H1 (cell line): ENCODE results near the gene RPL37. TPM values are rescaled to one million over a fixed set of nuclear protein-coding genes. Genes with fewer than 3 reads are reported as not detected.

Experiments
- CTCF ChIA-PET: fragments of 300-600 bp; sonication (Branson Sonifier 250); formaldehyde crosslinking; loops from one replicate; lab custom pipeline; 2021; ENCODE audit not compliant: partially characterized antibody; lab: Charles Lee
- POLR2A ChIA-PET: fragments of 300-600 bp; sonication (Branson Sonifier 250); formaldehyde crosslinking; loops from one replicate; lab custom pipeline; 2021; ENCODE audit warnings: inconsistent platforms; ENCODE audit not compliant: partially characterized antibody; lab: Charles Lee
- DNase-seq, 2 experiments: peaks; one replicate each; pipeline versions ENCODE4 v3.0.0 to v3.0.0-alpha.2; 2010 to 2022; ENCODE audit warnings: low spot score in 2 of 2, low read depth in 1 of 2, mixed read lengths in 1 of 2
- FAIRE-seq: peaks from 2 replicates; lab custom pipeline; 2011; peaks lifted over from hg19 to GRCh38; lab: Jason Lieb, UNC
- H2AFZ ChIP-seq: 2 replicates; pipeline ENCODE4 v1.8.1; 2012; ENCODE audit warnings: low read length, inconsistent platforms
- H2AK5ac ChIP-seq: 2 replicates; pipeline ENCODE4 v1.6.1; 2013; ENCODE audit warnings: low read depth, low read length
- H2BK120ac ChIP-seq: replicated peaks from 2 replicates; pipeline ENCODE3; 2013; ENCODE audit warnings: low read depth, low read length, inconsistent platforms
- H2BK12ac ChIP-seq: 2 replicates; pipeline ENCODE4 v1.6.1; 2013; ENCODE audit warnings: low read depth, low read length
- H2BK15ac ChIP-seq: 2 replicates; pipeline ENCODE4 v1.6.1; 2013; ENCODE audit warnings: low read length
- H2BK20ac ChIP-seq: 2 replicates; pipeline ENCODE4 v1.6.1; 2013; ENCODE audit warnings: low read length
- H2BK5ac ChIP-seq: 2 replicates; pipeline ENCODE4 v1.6.1; 2013; ENCODE audit warnings: low read depth, low read length
- H3K14ac ChIP-seq: 2 replicates; pipeline ENCODE4 v1.6.1; 2013; ENCODE audit warnings: inconsistent platforms; ENCODE audit not compliant: insufficient read length
- H3K18ac ChIP-seq: 2 replicates; pipeline ENCODE4 v1.6.1; 2013; ENCODE audit warnings: low read length; ENCODE audit errors: extremely low read depth
- H3K23ac ChIP-seq: 2 replicates; pipeline ENCODE4 v1.6.1; 2013; ENCODE audit warnings: inconsistent platforms; ENCODE audit not compliant: insufficient read length
- H3K23me2 ChIP-seq: 2 replicates; pipeline ENCODE4 v1.6.1; 2013; ENCODE audit warnings: low read depth, low read length
- H3K27ac ChIP-seq: 2 replicates; pipeline ENCODE4 v1.6.1; 2011; ENCODE audit warnings: low read depth, low read length, inconsistent platforms
- H3K27me3 ChIP-seq, 4 experiments: replicated peaks in 1 of 4; 1 replicate in 1 of 4; 2 replicates in 3 of 4; pipeline versions ENCODE4 v1.6.1 to v1.8.1; 2011 to 2013; ENCODE audit warnings: low read length in 3 of 4, mild to moderate bottlenecking in 3 of 4, inconsistent platforms in 2 of 4, mixed read lengths in 2 of 4, moderate library complexity in 1 of 4; ENCODE audit not compliant: control insufficient read depth in 3 of 4, insufficient read depth in 3 of 4; ENCODE audit errors: extremely low read depth in 1 of 4
- H3K36me3 ChIP-seq, 4 experiments: 2 replicates each; pipeline versions ENCODE4 v1.6.1 to v1.8.1; 2011 to 2013; ENCODE audit warnings: mild to moderate bottlenecking in 4 of 4, low read length in 3 of 4, moderate library complexity in 2 of 4, control low read depth in 1 of 4, inconsistent platforms in 1 of 4; ENCODE audit not compliant: insufficient read depth in 4 of 4, control insufficient read depth in 2 of 4
- H3K4ac ChIP-seq: replicated peaks from 2 replicates; pipeline ENCODE3; 2013; ENCODE audit warnings: low read length, low read depth, mixed read lengths, inconsistent platforms; ENCODE audit not compliant: insufficient read length
- H3K4me1 ChIP-seq, 4 experiments: replicated peaks in 1 of 4; 1 replicate in 1 of 4; 2 replicates in 3 of 4; pipeline versions ENCODE4 v1.6.1 to v1.8.1; 2011 to 2013; ENCODE audit warnings: low read length in 3 of 4, inconsistent platforms in 2 of 4, mixed read lengths in 1 of 4; ENCODE audit not compliant: insufficient read depth in 4 of 4, control insufficient read depth in 3 of 4
- H3K4me2 ChIP-seq, 2 experiments: 2 replicates each; pipeline versions ENCODE4 v1.6.1 to v1.8.1; 2011 to 2013; ENCODE audit warnings: low read depth in 2 of 2, low read length in 2 of 2, control low read depth in 1 of 2, inconsistent platforms in 1 of 2, mild to moderate bottlenecking in 1 of 2; ENCODE audit not compliant: insufficient read depth in 1 of 2
- H3K4me3 ChIP-seq, 4 experiments: fragments of 200-600, 300-600 bp in 1 of 4; sonication (generic), shearing (Covaris generic), sonication (Bioruptor Twin) in 1 of 4; 2 replicates each; pipeline versions ENCODE4 v1.5.1 to v1.8.1; 2011 to 2016; ENCODE audit warnings: low read length in 4 of 4, low read depth in 3 of 4, control low read depth in 2 of 4, inconsistent platforms in 2 of 4, mild to moderate bottlenecking in 2 of 4, mixed read lengths in 1 of 4, moderate library complexity in 1 of 4; ENCODE audit not compliant: insufficient read depth in 2 of 4; ENCODE audit errors: extremely low read depth in 1 of 4
- H3K56ac ChIP-seq: replicated peaks from 2 replicates; pipeline ENCODE3; 2013; ENCODE audit warnings: low read depth, mild to moderate bottlenecking, mixed read lengths, low read length, inconsistent platforms; ENCODE audit not compliant: insufficient read length
- H3K79me1 ChIP-seq: 2 replicates; pipeline ENCODE4 v1.6.1; 2013; ENCODE audit warnings: low read depth, low read length, control low read depth
- H3K79me2 ChIP-seq, 2 experiments: 2 replicates each; pipeline versions ENCODE4 v1.6.1 to v1.8.1; 2012 to 2013; ENCODE audit warnings: low read length in 2 of 2, mild to moderate bottlenecking in 2 of 2, inconsistent platforms in 1 of 2; ENCODE audit not compliant: insufficient read depth in 2 of 2, control insufficient read depth in 1 of 2
- H3K9ac ChIP-seq, 4 experiments: replicated peaks in 1 of 4; 1 replicate in 1 of 4; 2 replicates in 3 of 4; pipeline versions ENCODE4 v1.6.1 to v1.8.1; 2011 to 2013; ENCODE audit warnings: low read depth in 3 of 4, low read length in 3 of 4, control low read depth in 2 of 4, mild to moderate bottlenecking in 2 of 4, moderate library complexity in 2 of 4, inconsistent platforms in 1 of 4; ENCODE audit errors: extremely low read depth in 1 of 4
- H3K9me3 ChIP-seq, 2 experiments: 2 replicates each; pipeline versions ENCODE4 v1.6.1 to v1.8.1; 2012 to 2013; ENCODE audit warnings: mild to moderate bottlenecking in 2 of 2, moderate library complexity in 2 of 2, control low read depth in 1 of 2, inconsistent platforms in 1 of 2, low read depth in 1 of 2, low read length in 1 of 2, mixed read lengths in 1 of 2; ENCODE audit not compliant: insufficient read depth in 2 of 2
- H4K20me1 ChIP-seq, 2 experiments: replicated peaks in 1 of 2; 2 replicates each; pipeline versions ENCODE3 to v1.8.1; 2011 to 2013; ENCODE audit warnings: inconsistent platforms in 2 of 2, low read length in 2 of 2, mild to moderate bottlenecking in 1 of 2; ENCODE audit not compliant: insufficient read depth in 2 of 2, control insufficient read depth in 1 of 2
- H4K5ac ChIP-seq: 2 replicates; pipeline ENCODE4 v1.6.1; 2013; ENCODE audit warnings: low read length, low read depth, mixed read lengths, inconsistent platforms; ENCODE audit not compliant: insufficient read length
- H4K8ac ChIP-seq: 2 replicates; pipeline ENCODE4 v1.8.0; 2013; ENCODE audit warnings: mild to moderate bottlenecking, moderate library complexity, low read length, inconsistent platforms; ENCODE audit not compliant: insufficient read depth; ENCODE audit errors: extremely low read depth
- H4K91ac ChIP-seq: replicated peaks from 2 replicates; pipeline ENCODE3; 2013; ENCODE audit warnings: low read length, mixed read lengths, inconsistent platforms; ENCODE audit not compliant: insufficient read length
- ASH2L ChIP-seq: fragments of 200-600, 300-600 bp; sonication (generic); IDR thresholded peaks from one replicate; pipeline ENCODE4 v1.7.1; 2017; ENCODE audit warnings: low read length
- CHD2 ChIP-seq: IDR thresholded peaks from 2 replicates; pipeline ENCODE4 v1.6.1; 2012; ENCODE audit warnings: low read length, improper control_type of control experiment
- EP300 ChIP-seq, 2 experiments: IDR thresholded peaks; 1 replicate in 1 of 2; 2 replicates in 1 of 2; pipeline ENCODE4 v1.6.1; 2011 to 2012; ENCODE audit warnings: low read depth in 2 of 2, low read length in 2 of 2, mild to moderate bottlenecking in 2 of 2, borderline replicate concordance in 1 of 2, inconsistent platforms in 1 of 2, moderate library complexity in 1 of 2
- HDAC2 ChIP-seq, 2 experiments: fragments of 300-600 bp in 1 of 2; sonication (generic) in 1 of 2; IDR thresholded peaks; 2 replicates each; pipeline ENCODE4 v1.6.1; 2011 to 2012; ENCODE audit warnings: low read depth in 2 of 2, low read length in 2 of 2, mild to moderate bottlenecking in 2 of 2, moderate library complexity in 2 of 2, borderline replicate concordance in 1 of 2, inconsistent platforms in 1 of 2
- JUN ChIP-seq: IDR thresholded peaks from 2 replicates; pipeline ENCODE4 v1.6.1; 2011; ENCODE audit warnings: low read depth, mild to moderate bottlenecking, improper control_type of control experiment, low read length
- KDM5A ChIP-seq: fragments of 200-600 bp; IDR thresholded peaks from 2 replicates; pipeline ENCODE4 v1.7.1; 2012; ENCODE audit warnings: mild to moderate bottlenecking, low read length, inconsistent platforms, mixed read lengths
- MAFK ChIP-seq: IDR thresholded peaks from 2 replicates; pipeline ENCODE4 v1.6.1; 2012; ENCODE audit warnings: low read depth, mild to moderate bottlenecking, improper control_type of control experiment, low read length
- SIN3A ChIP-seq, 2 experiments: IDR thresholded peaks in 1 of 2; conservative IDR thresholded peaks in 1 of 2; 2 replicates each; pipeline ENCODE4 v1.6.1; 2011 to 2012; ENCODE audit warnings: low read length in 2 of 2, improper control_type of control experiment in 1 of 2, low read depth in 1 of 2, mild to moderate bottlenecking in 1 of 2
- TEAD4 ChIP-seq: IDR thresholded peaks from 2 replicates; pipeline ENCODE4 v1.6.1; 2012; ENCODE audit warnings: low read depth, low read length, inconsistent platforms, mixed read lengths
- WGBS, 2 experiments: shearing (Covaris generic) in 1 of 2; methylation state at CpG; one replicate each; pipeline versions ENCODE4 v1.1.6 to v1.1.7; 2013 to 2015; ENCODE audit warnings: low lambda C conversion rate in 2 of 2, mixed read lengths in 2 of 2, inconsistent platforms in 1 of 2, low coverage in 1 of 2, missing lambda C conversion rate in 1 of 2; ENCODE audit not compliant: insufficient replicate concordance in 2 of 2, insufficient coverage in 1 of 2, insufficient read length in 1 of 2; ENCODE audit errors: extremely low coverage in 1 of 2, missing lambda C conversion rate in 1 of 2; 5-methylcytosine and 5-hydroxymethylcytosine counted together
- polyA plus RNA-seq, 7 experiments: library from polyadenylated mRNA; depleted of rRNA in 3 of 7; stranded (reverse) in 5 of 7; unstranded in 2 of 7; fragments of >200 nt in 5 of 7; fragments of 200-250 nt in 2 of 7; gene quantifications; 1 replicate in 5 of 7; 2 replicates in 1 of 7; 4 replicates in 1 of 7; pipeline versions ENCODE4 v1.2.1 to v1.2.3, GENCODE V29; 2011 to 2013; ENCODE audit warnings: missing spikeins in 2 of 7, mixed read lengths in 2 of 7
- total RNA-seq: library from RNA; stranded (reverse); fragmentation: NEBNext Ultra II Directional; extraction: Animal tissue kit (Norgen Biotek cat#: 25700); gene quantifications from 2 replicates; pipeline ENCODE4 v1.2.1, GENCODE V29; 2021

RPL37 gene
- total and polyA plus RNA-seq, 2 of the 8 experiments (the other 6 are each of a cell fraction or from before 2014, with no cell fraction given): 467 to 1,534 TPM

DNA sequence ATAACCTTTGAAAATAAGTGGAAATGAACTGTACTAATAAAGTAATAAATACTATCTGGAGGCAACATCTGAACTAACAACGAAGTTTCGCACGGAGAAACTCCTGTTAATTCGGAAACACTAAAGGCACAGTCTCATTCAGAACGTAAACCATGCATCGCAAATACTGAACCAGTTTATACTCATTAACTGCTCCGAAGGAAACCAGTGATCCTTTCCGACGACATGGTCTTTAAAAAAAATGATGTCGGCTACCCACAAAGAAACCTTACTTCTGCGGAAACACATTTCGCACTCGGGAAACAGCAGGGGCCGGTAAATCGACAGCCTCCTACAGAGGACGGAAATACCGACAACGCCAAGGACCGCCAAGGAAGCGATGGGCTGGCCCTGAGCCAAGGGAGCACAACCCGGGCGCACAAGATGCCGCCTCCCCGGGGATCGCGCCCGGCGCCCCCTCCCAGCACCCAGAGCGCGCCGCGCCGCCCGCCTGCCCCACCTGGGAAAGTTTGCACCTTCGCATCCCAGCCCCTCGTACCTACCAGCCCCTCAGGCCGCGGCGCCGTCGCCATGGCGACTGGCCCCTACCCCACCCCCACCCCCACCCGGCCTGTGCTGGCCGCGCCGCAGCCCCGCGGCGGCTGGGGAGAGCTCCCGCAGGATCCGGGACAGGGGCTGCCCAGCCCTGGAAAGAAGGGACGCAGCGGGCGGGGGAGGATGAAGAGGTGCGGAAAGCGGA is 37.6 kb downstream of the RPL37 start:
- H4K20me1 ChIP-seq: peaks cover 0 to 3% of the 10 kb centered on the region in 2 experiments
- H2AK5ac ChIP-seq: no peak overlapping the region
- H3K23ac ChIP-seq: no peak overlapping the region
- H4K5ac ChIP-seq: peak overlapping the region; percentile 87
- peak overlapping the region; percentile 95 for H3K27ac ChIP-seq
- peak overlapping the region; percentile 97 for H4K91ac ChIP-seq
- H4K8ac ChIP-seq: peak overlapping the region; percentile 96; the same call in 1 of the 2 replicates
- DNase-seq (peak in 1 of 2 experiments; percentile 82), FAIRE-seq (no peak)
- no peak overlapping the region for H3K14ac ChIP-seq
- POLR2A ChIA-PET: interaction anchor here (0.7 to 1.5 kb wide), 4 partner anchors 11 to 74 kb away, joined by 3 to 4 read pairs (median 4); no protein-coding TSS in a partner anchor
- no peak overlapping the region for H3K4ac ChIP-seq
- H2BK12ac ChIP-seq: peak overlapping the region; percentile 97; the same call in 1 of the 2 replicates
- H3K56ac ChIP-seq: peak overlapping the region; percentile 90
- H2BK5ac ChIP-seq: peak overlapping the region; percentile 93; the same call in 1 of the 2 replicates
- 1% methylated on average over 38 of the region's 56 CpGs; no CpG with 5 or more reads in 1 of the 2 experiments for WGBS, 2 experiments
- peak overlapping the region; percentile 90 for H2AFZ ChIP-seq
- H2BK120ac ChIP-seq: no peak overlapping the region
- no peaks in the 10 kb centered on the region; a peak in 1 of 4 replicates for H3K9me3 ChIP-seq
- peak overlapping the region; percentile 68 to 98 (median 92) for H3K4me3 ChIP-seq
- TF ChIP-seq KDM5A (0 out of 2 replicates have a peak, but pooled peaks have one; percentile 12), ASH2L (peak; percentile 66), HDAC2 (IDR thresholded peaks at IDR 0.05; ENCODE audit: borderline replicate concordance in 1 of 2, low read depth in 2 of 2, low read length in 2 of 2) (peak in 1 of 2 experiments; percentile 95; a peak in 2 of 4 replicates), SIN3A (conservative IDR thresholded peaks at IDR 0.05 in 1 of 2, IDR thresholded peaks at IDR 0.05 in 1 of 2; ENCODE audit: low read depth in 1 of 2, low read length in 2 of 2) (peak in 1 of 2 experiments; percentile 70; a peak in 1 of 4 replicates), TEAD4 (0 out of 2 replicates have a peak, but pooled peaks have one; percentile 28), CHD2 (peak; percentile 14; the same call in 1 of the 2 replicates), MAFK (no peak), EP300 (IDR thresholded peaks at IDR 0.05; ENCODE audit: borderline replicate concordance in 1 of 2, low read depth in 2 of 2, low read length in 2 of 2) (peak in 1 of 2 experiments; percentile 7; a peak in 1 of 3 replicates), JUN (no peak)
- no peak overlapping the region for H2BK15ac ChIP-seq
- peak overlapping the region; percentile 95; the same call in 1 of the 2 replicates for H3K18ac ChIP-seq
- H3K4me2 ChIP-seq: peak overlapping the region; percentile 42 to 81
- peaks cover 0 to 5% (median 0%) of the 10 kb centered on the region in 4 experiments; a peak in 2 of 7 replicates for H3K4me1 ChIP-seq
- no peaks in the 10 kb centered on the region for H3K27me3 ChIP-seq
- H2BK20ac ChIP-seq: no peak overlapping the region
- H3K9ac ChIP-seq: peak overlapping the region; percentile 86 to 98 (median 96)
- H3K79me2 ChIP-seq: peaks cover 25 to 52% of the 10 kb centered on the region in 2 experiments
- H3K23me2 ChIP-seq: no peaks in the 10 kb centered on the region; the same call in 1 of the 2 replicates
- no peaks in the 10 kb centered on the region; a peak in 1 of 8 replicates for H3K36me3 ChIP-seq
- CTCF ChIA-PET: interaction anchor here (0.8 to 1.7 kb wide), 5 partner anchors 11 to 23 kb away, joined by 3 to 7 read pairs (median 3); no protein-coding TSS in a partner anchor
- H3K79me1 ChIP-seq: no peaks in the 10 kb centered on the region; the same call in 1 of the 2 replicates
